Parathyroid adenoma (tissue), 2 donors: Measurements from ENCODE around the gene SGCG.

Experiments
- H2AFZ ChIP-seq: fragments of 300-600 bp; sonication (generic); one replicate; pipeline ENCODE4 v1.7.0; 2017; ENCODE audit warnings: antibody characterized with exemption, mild to moderate bottlenecking
- H3K27ac ChIP-seq: fragments of 300-600 bp; sonication (generic); one replicate; pipeline ENCODE4 v1.7.0; 2017
- H3K27me3 ChIP-seq: fragments of 300-600 bp; sonication (generic); one replicate; pipeline ENCODE4 v1.7.0; 2017; ENCODE audit warnings: low read length; ENCODE audit not compliant: control insufficient read depth, insufficient read depth
- H3K36me3 ChIP-seq: fragments of 300-600 bp; sonication (generic); one replicate; pipeline ENCODE4 v1.7.0; 2017; ENCODE audit warnings: low read length; ENCODE audit not compliant: control insufficient read depth, insufficient read depth
- H3K4me1 ChIP-seq: fragments of 300-600 bp; sonication (generic); one replicate; pipeline ENCODE4 v1.7.0; 2017; ENCODE audit warnings: control low read depth
- H3K4me2 ChIP-seq: fragments of 300-600 bp; sonication (generic); one replicate; pipeline ENCODE4 v1.7.0; 2017; ENCODE audit warnings: low read length
- H3K4me3 ChIP-seq: fragments of 300-600 bp; sonication (generic); one replicate; pipeline ENCODE4 v1.7.0; 2017; ENCODE audit warnings: low read depth, low read length
- H3K79me2 ChIP-seq: fragments of 300-600 bp; sonication (generic); one replicate; pipeline ENCODE4 v1.7.0; 2017; ENCODE audit warnings: control low read depth
- H3K9ac ChIP-seq: fragments of 300-600 bp; sonication (generic); one replicate; pipeline ENCODE4 v1.7.0; 2017; ENCODE audit warnings: mild to moderate bottlenecking
- H3K9me3 ChIP-seq: fragments of 300-600 bp; sonication (generic); one replicate; pipeline ENCODE4 v1.7.0; 2017; ENCODE audit warnings: low read length; ENCODE audit not compliant: control insufficient read depth
- TF ChIP-seq, protein P1 (sequence below): fragments of 300-600 bp; sonication (generic); IDR thresholded peaks from one replicate; pipeline ENCODE4 v1.7.0; 2017; ENCODE audit warnings: antibody characterized with exemption, mild to moderate bottlenecking
- donor health status: primary hyperparathyroidism.

The SGCG gene

DNA sequence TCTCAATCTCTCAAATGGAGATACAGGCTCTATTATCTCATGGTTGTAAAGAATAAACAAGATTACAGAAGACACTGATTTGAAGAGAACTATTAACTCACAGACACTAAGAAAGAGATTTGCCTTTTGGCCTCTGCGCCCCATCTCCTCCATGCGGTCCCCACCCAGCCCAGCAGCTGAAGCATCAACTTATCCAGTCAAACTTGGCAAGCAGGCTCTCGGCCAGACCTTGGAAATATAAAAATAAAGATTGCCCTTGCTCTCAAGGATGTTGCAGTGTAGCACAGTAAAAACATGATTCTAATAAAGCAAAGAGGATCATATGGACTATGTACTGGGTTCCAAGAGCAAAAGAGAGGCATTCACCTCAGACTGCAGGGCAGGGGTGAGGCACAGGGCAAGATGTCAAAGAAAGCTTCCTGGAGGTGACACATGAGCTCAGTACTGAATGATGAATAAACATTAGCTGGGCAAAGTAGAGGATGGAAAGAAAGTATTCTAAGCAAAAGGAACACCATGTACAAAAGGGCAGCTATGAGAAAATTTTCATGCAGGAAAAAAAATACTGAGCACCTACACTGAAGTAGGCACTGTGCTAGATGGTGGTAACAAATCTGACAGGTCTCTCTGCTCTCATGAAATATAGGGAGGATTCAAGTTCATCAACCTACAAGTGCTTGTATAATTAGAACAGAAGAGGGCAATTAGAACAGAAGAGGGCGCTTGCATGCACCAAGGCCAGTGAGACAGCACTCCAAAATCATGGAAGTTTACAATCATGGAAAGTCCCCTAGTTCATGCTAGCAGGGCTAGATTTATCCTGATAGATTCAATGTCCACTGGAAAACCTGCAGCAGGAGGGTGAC lies 167.7 kb downstream of the SGCG start:
- Histone ChIP-seq H3K4me1 (peaks cover 3% of the 10 kb centered on the region), H3K4me2 (no peak overlapping the region), H3K4me3 (no peak overlapping the region), H3K27ac (no peak overlapping the region), H3K36me3 (no peaks in the 10 kb centered on the region), H2AFZ (no peak overlapping the region), H3K79me2 (peaks cover 2% of the 10 kb centered on the region), H3K27me3 (no peaks in the 10 kb centered on the region), H3K9me3 (no peaks in the 10 kb centered on the region), H3K9ac (no peak overlapping the region)
- TF ChIP-seq, protein P1, sequence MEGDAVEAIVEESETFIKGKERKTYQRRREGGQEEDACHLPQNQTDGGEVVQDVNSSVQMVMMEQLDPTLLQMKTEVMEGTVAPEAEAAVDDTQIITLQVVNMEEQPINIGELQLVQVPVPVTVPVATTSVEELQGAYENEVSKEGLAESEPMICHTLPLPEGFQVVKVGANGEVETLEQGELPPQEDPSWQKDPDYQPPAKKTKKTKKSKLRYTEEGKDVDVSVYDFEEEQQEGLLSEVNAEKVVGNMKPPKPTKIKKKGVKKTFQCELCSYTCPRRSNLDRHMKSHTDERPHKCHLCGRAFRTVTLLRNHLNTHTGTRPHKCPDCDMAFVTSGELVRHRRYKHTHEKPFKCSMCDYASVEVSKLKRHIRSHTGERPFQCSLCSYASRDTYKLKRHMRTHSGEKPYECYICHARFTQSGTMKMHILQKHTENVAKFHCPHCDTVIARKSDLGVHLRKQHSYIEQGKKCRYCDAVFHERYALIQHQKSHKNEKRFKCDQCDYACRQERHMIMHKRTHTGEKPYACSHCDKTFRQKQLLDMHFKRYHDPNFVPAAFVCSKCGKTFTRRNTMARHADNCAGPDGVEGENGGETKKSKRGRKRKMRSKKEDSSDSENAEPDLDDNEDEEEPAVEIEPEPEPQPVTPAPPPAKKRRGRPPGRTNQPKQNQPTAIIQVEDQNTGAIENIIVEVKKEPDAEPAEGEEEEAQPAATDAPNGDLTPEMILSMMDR = no peak

DNA sequence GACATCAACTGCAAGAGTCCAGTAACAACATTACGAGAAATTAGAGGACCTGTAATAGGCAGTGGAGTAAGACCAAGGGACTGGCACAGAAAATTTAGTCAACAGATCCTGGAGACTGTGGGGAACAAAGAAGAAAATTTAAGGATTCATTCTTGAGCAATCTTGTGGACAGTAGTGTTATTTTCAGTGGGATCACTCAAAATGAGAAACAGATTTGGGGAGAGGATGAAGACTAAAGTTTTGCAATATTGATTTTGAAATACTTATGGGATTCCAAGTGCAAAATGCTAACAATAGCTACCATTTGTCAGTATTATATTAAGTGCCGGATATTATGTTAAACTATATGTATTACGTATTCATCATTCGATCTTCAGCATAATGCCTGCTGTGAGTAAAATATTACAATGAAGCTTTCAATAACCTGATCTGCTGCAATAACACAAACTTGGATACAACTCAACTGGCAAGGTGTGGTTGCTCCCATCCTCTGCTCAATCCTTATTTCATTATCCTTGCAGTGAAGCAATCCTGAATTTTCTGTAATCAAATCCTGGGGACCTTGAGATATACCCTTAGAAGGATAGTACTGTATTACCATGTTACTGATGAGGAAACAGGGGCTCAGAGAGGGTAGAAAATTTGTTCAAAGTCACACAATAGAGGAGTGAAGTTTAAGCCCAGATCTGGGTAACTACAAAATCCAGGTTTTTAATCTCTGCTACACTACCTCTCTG lies 168.6 kb downstream of the SGCG start:
- Histone ChIP-seq H3K9me3 (no peaks in the 10 kb centered on the region), H2AFZ (no peak overlapping the region), H3K27ac (no peak overlapping the region), H3K36me3 (no peaks in the 10 kb centered on the region), H3K4me3 (no peak overlapping the region), H3K4me1 (peaks cover 3% of the 10 kb centered on the region), H3K4me2 (no peak overlapping the region), H3K79me2 (peaks cover 2% of the 10 kb centered on the region), H3K27me3 (no peaks in the 10 kb centered on the region), H3K9ac (no peak overlapping the region)
- TF ChIP-seq, protein P1 = no peak

- no peaks in the 10 kb centered on the region for H3K36me3 ChIP-seq
- TF ChIP-seq, protein P1 = no peak
- peaks cover 2% of the 10 kb centered on the region for H3K79me2 ChIP-seq
- no peak overlapping the region for H3K9ac ChIP-seq
- H3K4me1 ChIP-seq = peaks cover 3% of the 10 kb centered on the region
- no peak overlapping the region for H3K4me3 ChIP-seq
- H3K4me2 ChIP-seq = no peak overlapping the region
- no peak overlapping the region for H3K27ac ChIP-seq
- no peaks in the 10 kb centered on the region for H3K27me3 ChIP-seq
- no peak overlapping the region for H2AFZ ChIP-seq
- H3K9me3 ChIP-seq = no peaks in the 10 kb centered on the region
Observed at GRCh38 chr13:23350009-23350408, 169.2 kb downstream of the SGCG start.

- Histone ChIP-seq H3K27ac (no peak overlapping the region), H3K9ac (no peak overlapping the region), H3K79me2 (peaks cover 2% of the 10 kb centered on the region), H3K4me2 (no peak overlapping the region), H2AFZ (no peak overlapping the region), H3K4me1 (peaks cover 3% of the 10 kb centered on the region), H3K9me3 (no peaks in the 10 kb centered on the region), H3K36me3 (no peaks in the 10 kb centered on the region), H3K27me3 (no peaks in the 10 kb centered on the region), H3K4me3 (no peak overlapping the region)
- TF ChIP-seq, protein P1 = no peak
Observed at GRCh38 chr13:23352161-23352560, 171.4 kb downstream of the SGCG start.
